ENCODE results near the gene NRG3. TPM values are rescaled to one million over a fixed set of nuclear protein-coding genes. Genes with fewer than 3 reads are reported as not detected.

The NRG3 gene
- total and polyA plus RNA-seq, 2 of the 4 experiments (the other 2 are of a cell fraction): not detected

GRCh38 chr10:82538272-82538671 is 663.3 kb downstream of the NRG3 start:
- H2BK20ac ChIP-seq (ENCODE audit: low read depth, low read length): no peak overlapping the region
- no peak overlapping the region for H4K8ac ChIP-seq (ENCODE audit: low read depth in 2 of 2, low read length in 2 of 2)
- no CpG with 5 or more reads among the region's 1 CpG for WGBS, 2 experiments (ENCODE audit: extremely low coverage in 2 of 2, insufficient read length in 1 of 2)
- ATAC-seq (ENCODE audit: low read depth) (no peak), DNase-seq (no peak)
- H2BK5ac ChIP-seq (ENCODE audit: low read depth, low read length, poor library complexity, severe bottlenecking): no peak overlapping the region
- BruUV-seq (replicated peaks): no TSS peak
- H3K4me1 ChIP-seq (ENCODE audit: control insufficient read depth, insufficient read depth, low read length): no peaks in the 10 kb centered on the region
- no peaks in the 10 kb centered on the region for H3K79me1 ChIP-seq (ENCODE audit: low read depth in 1 of 2, low read length in 2 of 2)
- H4K5ac ChIP-seq (ENCODE audit: low read depth, low read length): no peak overlapping the region
- no peak for TF ChIP-seq CTCF (conservative IDR thresholded peaks at IDR 0.05; ENCODE audit: low read depth, low read length)
- TF ChIP-seq NFE2L2 (IDR thresholded peaks at IDR 0.05; ENCODE audit: low read depth, low read length): no peak
- no peak for TF ChIP-seq CHD1 (IDR thresholded peaks at IDR 0.05; ENCODE audit: low read depth, low read length)
- no peak for TF ChIP-seq ELK1 (IDR thresholded peaks at IDR 0.05; ENCODE audit: borderline replicate concordance, low read depth, low read length)
- TF ChIP-seq MAZ (IDR thresholded peaks at IDR 0.05; ENCODE audit: borderline replicate concordance, low read depth, low read length): no peak
- no peak for TF ChIP-seq MAFK (IDR thresholded peaks at IDR 0.05; ENCODE audit: low read depth, low read length)
- no peak overlapping the region for H2AK9ac ChIP-seq (replicated peaks; ENCODE audit: low read depth, low read length, poor library complexity)
- H3K9me1 ChIP-seq (ENCODE audit: insufficient read depth, low read length): no peaks in the 10 kb centered on the region
- H3K9me3 ChIP-seq (ENCODE audit: control insufficient read depth, insufficient read depth, low read length): peaks cover 2% of the 10 kb centered on the region; the same call in 1 of the 2 replicates
- H3K4me2 ChIP-seq (ENCODE audit: low read depth, low read length): no peak overlapping the region
- no peak overlapping the region for H2BK15ac ChIP-seq (ENCODE audit: low read depth, low read length)
- no peak overlapping the region for H4K91ac ChIP-seq (ENCODE audit: insufficient read depth, low read depth, low read length)
- no peaks in the 10 kb centered on the region for H3K27me3 ChIP-seq (ENCODE audit: control insufficient read depth, insufficient read depth, low read length)
- dilution Hi-C loops (cut with HindIII; ENCODE audit: low sequenced_read_pairs, unreplicated experiment) (no loop called here), in situ Hi-C loops (cut with MboI; ENCODE audit: low sequenced_read_pairs) (no loop called here), intact Hi-C loops (cut with micrococcal nuclease) (no loop called here)
- POLR2A ChIA-PET (ENCODE audit: unreplicated experiment): no interaction called here
- H3K23ac ChIP-seq (ENCODE audit: low read depth, low read length): no peak overlapping the region
- H4K20me1 ChIP-seq (ENCODE audit: insufficient read depth, low read length): no peaks in the 10 kb centered on the region
- no peak overlapping the region for H2AFZ ChIP-seq (replicated peaks; ENCODE audit: low read length, poor library complexity)
- H3K36me3 ChIP-seq (ENCODE audit: control insufficient read depth, insufficient read depth, low read length): no peaks in the 10 kb centered on the region
- no peak overlapping the region for H3K4me3 ChIP-seq (ENCODE audit: insufficient read depth, low read depth, low read length)
- no peak overlapping the region for H2AK5ac ChIP-seq (ENCODE audit: low read depth, low read length)
- H3K4ac ChIP-seq (ENCODE audit: low read depth, low read length): no peak overlapping the region
- no peak overlapping the region for H3K9ac ChIP-seq (ENCODE audit: low read depth, low read length)
- CTCF ChIA-PET: no interaction called here
- no peak overlapping the region for H3K14ac ChIP-seq (replicated peaks; ENCODE audit: low read depth, low read length)
- H3K18ac ChIP-seq (ENCODE audit: low read depth, low read length): no peak overlapping the region
- H2BK120ac ChIP-seq (ENCODE audit: low read depth, low read length): no peak overlapping the region
- no peak overlapping the region for H3K27ac ChIP-seq (ENCODE audit: insufficient read depth, low read length)
- no peak overlapping the region for H3K56ac ChIP-seq (ENCODE audit: extremely low read depth, insufficient read depth, low read length)

All from IMR-90 (cell line).